GM13976 (cell line): Measurements from ENCODE around the gene MARCHF11.
A peak's percentile ranks its signal among the peaks of the same experiment; 100 is the strongest.

ENCODE experiments used
- DNase-seq: peaks from one replicate; pipeline ENCODE4 v3.0.0; 2012; ENCODE audit warnings: low spot score
- in situ Hi-C: fragments of 300-500 bp; cut with MboI; formaldehyde crosslinking; loops from one replicate; pipeline ENCODE4 v1.12.0; 2022; ENCODE audit warnings: low sequenced_read_pairs, mixed read lengths, inconsistent platforms; ENCODE audit not compliant: unreplicated experiment
- TF ChIP-seq, protein P1 (sequence below): IDR thresholded peaks from 2 replicates; pipeline ENCODE4 v1.5.1; 2012; ENCODE audit warnings: borderline replicate concordance, mild to moderate bottlenecking; ENCODE audit not compliant: insufficient read depth; ENCODE audit errors: extremely low read depth, missing control alignments, control extremely low read depth

Gene MARCHF11, protein sequence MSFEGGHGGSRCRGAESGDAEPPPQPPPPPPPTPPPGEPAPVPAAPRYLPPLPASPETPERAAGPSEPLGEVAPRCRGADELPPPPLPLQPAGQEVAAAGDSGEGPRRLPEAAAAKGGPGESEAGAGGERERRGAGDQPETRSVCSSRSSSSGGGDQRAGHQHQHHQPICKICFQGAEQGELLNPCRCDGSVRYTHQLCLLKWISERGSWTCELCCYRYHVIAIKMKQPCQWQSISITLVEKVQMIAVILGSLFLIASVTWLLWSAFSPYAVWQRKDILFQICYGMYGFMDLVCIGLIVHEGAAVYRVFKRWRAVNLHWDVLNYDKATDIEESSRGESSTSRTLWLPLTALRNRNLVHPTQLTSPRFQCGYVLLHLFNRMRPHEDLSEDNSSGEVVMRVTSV

DNA sequence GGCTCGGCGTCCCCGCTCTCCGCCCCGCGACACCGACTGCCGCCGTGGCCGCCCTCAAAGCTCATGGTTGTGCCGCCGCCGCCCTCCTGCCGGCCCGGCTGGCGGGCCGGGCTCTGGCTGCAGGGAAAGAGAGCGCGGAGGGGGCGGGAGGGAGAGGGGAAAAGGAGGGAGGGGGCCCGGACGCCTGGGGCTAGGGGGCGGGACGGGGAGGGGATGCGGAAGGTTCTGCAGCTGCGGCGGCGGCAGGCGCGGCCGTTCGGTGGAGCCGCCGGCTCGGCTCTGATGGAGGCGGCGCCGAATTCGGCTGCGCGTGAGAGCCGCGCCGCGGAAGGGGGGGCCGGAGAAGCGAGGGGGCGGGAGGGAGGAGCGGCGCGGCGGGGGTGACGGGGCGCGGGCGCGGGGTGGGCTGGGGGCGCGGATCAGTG lies at the start of gene MARCHF11:
Gene MARCHF11, minus strand, starts transcription at position 281 of the 425 bp plus-strand sequence. Its CDS starts 216 bp downstream, at position 65.
- in situ Hi-C loops, result no loop called here
- DNase-seq, result no peak
- TF ChIP-seq, protein P1, sequence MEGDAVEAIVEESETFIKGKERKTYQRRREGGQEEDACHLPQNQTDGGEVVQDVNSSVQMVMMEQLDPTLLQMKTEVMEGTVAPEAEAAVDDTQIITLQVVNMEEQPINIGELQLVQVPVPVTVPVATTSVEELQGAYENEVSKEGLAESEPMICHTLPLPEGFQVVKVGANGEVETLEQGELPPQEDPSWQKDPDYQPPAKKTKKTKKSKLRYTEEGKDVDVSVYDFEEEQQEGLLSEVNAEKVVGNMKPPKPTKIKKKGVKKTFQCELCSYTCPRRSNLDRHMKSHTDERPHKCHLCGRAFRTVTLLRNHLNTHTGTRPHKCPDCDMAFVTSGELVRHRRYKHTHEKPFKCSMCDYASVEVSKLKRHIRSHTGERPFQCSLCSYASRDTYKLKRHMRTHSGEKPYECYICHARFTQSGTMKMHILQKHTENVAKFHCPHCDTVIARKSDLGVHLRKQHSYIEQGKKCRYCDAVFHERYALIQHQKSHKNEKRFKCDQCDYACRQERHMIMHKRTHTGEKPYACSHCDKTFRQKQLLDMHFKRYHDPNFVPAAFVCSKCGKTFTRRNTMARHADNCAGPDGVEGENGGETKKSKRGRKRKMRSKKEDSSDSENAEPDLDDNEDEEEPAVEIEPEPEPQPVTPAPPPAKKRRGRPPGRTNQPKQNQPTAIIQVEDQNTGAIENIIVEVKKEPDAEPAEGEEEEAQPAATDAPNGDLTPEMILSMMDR, result no peak

DNA sequence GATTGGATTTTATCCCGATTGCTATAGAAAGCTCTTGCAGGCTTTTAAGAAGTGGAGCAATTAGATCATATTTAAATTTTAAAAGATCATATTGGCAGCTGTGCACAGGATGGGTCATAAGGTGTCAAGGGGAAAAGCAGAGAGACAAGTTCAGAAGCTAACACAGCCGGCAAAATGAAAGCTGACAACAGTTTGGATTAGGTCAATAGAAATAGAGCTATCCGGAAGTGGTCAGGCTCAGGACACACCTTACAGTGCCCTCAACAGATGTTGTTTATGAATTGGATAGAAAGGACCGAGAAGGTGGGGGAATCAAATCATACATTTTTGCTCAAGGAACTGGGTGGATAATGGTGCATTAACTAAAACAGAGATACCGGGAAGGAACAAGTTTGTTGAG lies 46.3 kb upstream of the MARCHF11 start:
- in situ Hi-C loops, result no loop called here
- no peak for DNase-seq
- TF ChIP-seq, protein P1, result no peak

DNA sequence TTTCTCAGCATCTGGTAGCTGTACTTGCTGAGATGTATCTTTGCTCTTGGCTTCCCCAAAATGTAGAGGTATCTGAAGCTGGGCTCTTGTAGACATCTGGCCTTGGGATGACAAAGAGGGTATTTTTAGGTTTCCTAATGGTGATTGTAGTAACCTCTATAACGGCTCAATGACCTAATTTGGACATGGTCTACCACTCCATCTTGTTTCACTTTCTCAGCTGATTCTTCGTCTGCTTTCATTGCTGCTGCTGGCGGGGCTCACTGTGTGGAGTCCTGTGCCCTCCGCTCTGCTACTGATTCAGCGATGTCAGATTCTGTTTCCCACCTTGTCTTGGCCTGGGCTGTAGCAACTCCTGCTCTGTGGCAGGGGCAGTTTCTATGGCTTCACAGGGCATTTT lies 12.7 kb upstream of the MARCHF11 start:
- in situ Hi-C loops, result no loop called here
- TF ChIP-seq, protein P1, result no peak
- DNase-seq, result no peak

DNA sequence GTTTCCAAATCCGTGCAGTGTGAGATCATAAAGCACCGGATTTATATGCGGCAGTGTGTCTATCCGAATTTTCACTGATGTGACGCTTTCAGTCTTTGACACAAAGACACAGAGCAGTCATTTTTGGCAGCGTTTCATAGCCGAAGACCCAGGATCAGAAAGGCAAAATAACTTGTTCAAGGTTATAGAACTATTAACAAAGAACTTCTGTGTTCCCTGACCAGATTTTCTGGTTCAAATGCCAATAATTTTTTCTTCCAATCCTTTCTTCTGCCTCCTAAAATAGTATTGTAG lies 1.1 kb upstream of the MARCHF11 start:
- DNase-seq, result no peak
- in situ Hi-C loops, result no loop called here
- TF ChIP-seq, protein P1, result no peak

DNA sequence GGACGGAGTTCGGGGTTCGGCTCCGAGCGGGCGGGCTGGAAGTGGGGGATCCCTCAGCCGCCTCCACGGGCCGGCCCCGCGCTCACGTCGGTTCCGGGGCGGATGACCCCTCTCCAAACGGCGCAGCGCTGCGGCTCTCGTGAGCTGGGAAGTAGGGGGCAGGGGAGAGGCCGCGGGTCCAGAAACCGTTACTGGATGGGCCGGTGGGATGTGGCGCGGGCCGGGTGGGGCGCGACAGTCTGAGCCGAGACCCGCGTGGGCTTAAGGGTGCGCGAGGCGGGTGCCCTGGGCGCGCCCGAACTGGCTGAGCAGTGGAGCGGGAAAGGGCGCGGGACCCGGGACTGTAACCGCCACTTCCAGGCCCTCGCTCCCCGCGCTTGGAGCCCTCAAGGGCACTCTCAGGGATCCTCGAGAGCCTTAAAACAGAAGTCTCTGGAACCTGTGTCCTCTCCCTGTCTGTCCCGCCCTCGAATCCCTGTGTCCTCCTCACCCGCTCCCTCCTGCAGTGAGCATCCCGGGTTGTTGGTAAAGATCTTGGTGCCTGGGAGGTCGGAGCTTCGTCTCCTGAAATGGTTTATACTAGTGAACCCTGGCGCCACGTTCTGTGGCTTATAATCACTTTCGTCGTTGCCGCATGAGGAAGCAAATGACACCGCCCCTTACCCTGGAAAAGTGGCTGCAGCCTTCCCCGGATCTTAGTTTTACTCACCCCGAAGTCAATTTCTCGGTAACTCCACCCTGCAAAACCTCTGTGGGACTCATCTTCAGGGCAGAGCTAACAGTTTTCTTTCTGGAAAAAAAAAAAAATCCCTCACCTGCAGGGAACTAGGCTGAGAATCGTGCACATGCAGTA lies 571 bp upstream of the MARCHF11 start:
- in situ Hi-C loops, result no loop called here
- TF ChIP-seq, protein P1, result no peak
- no peak for DNase-seq

DNA sequence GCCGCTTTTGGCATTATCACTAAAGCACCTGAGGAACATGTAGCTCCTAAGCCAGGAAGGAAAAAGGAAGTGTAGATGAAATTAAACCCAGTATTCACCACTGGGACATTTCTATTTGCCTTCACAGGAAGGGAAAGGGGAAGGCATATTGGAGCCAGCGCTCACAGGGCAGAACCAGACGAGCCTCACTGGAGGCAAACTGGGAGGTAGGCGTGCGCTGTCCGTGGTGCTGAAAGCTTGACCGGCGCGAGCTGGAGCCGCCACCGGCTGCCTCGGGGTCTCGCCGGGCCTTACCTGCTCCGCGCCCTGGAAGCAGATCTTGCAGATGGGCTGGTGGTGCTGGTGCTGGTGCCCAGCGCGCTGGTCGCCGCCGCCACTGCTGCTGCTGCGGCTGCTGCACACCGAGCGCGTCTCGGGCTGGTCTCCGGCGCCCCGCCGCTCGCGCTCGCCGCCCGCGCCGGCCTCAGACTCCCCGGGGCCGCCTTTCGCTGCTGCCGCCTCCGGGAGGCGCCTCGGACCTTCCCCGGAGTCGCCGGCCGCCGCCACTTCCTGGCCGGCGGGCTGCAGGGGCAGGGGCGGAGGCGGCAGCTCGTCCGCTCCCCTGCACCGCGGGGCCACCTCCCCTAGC lies 732 bp downstream of the MARCHF11 start:
- TF ChIP-seq, protein P1, result no peak
- in situ Hi-C loops, result no loop called here
- peak; percentile 50 for DNase-seq
